HL-60 (cell line): ENCODE measurements around the gene NUTF2.

Experiments
- DNase-seq, 2 experiments: peaks; one replicate each; pipeline ENCODE4 v3.0.0-alpha.2; 2010 to 2020; ENCODE audit warnings: low read depth in 1 of 2, low spot score in 1 of 2
- H3K27ac ChIP-seq: fragments of 250-450 bp; sonication (Bioruptor Pico); replicated peaks from 2 replicates; pipeline ENCODE4 v1.5.1; 2020; ENCODE audit warnings: mild to moderate bottlenecking, moderate library complexity
- H3K27me3 ChIP-seq: fragments of 250-450 bp; sonication (Bioruptor Pico); 2 replicates; pipeline ENCODE4 v1.5.1; 2021; ENCODE audit warnings: mild to moderate bottlenecking, moderate library complexity; ENCODE audit not compliant: insufficient read depth, poor library complexity, severe bottlenecking
- H3K4me3 ChIP-seq: replicated peaks from 2 replicates; pipeline ENCODE4 v1.5.1; 2011; ENCODE audit warnings: mild to moderate bottlenecking, control low read depth, low read length; ENCODE audit not compliant: insufficient read depth
- CTCF ChIP-seq: IDR thresholded peaks from one replicate; pipeline ENCODE4 v1.5.1; 2011; ENCODE audit warnings: low read length, control low read depth, inconsistent platforms; ENCODE audit not compliant: insufficient read depth
- GABPA ChIP-seq: IDR thresholded peaks from 2 replicates; pipeline ENCODE4 v1.6.1; 2012; ENCODE audit warnings: low read depth
- POLR2AphosphoS5 ChIP-seq: IDR thresholded peaks from 2 replicates; pipeline ENCODE4 v1.6.1; 2012; ENCODE audit warnings: low read depth
- SPI1 ChIP-seq: IDR thresholded peaks from 2 replicates; pipeline ENCODE4 v1.6.1; 2012; ENCODE audit warnings: low read depth, mild to moderate bottlenecking, borderline replicate concordance
- TF ChIP-seq, protein P1 (sequence below): IDR thresholded peaks from 2 replicates; pipeline ENCODE4 v1.6.1; 2012; ENCODE audit warnings: low read depth; ENCODE audit not compliant: insufficient replicate concordance

The NUTF2 gene

DNA sequence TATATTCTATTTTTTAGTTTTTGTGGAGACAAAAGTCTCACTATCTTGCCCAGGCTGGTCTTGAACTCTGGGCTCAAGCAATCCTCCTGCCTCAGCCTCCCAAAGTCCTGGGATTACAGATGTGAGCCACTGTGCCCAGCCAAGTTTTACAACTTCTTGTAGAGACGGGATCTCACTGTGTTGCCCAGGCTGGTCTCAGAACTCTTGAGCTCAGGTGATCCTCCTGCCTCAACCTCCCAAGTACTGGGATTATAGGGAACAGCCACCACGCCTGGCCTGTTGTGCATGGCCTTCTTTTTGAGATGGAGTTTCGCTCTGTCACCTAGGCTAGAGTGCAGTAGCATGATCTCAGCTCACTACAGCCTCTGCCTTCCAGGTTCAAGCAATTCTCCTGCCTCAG, 6.9 kb downstream of the NUTF2 start:
- no peaks in the 10 kb centered on the region for H3K27me3 ChIP-seq
- H3K27ac ChIP-seq = no peak overlapping the region
- DNase-seq = no peak
- TF ChIP-seq, protein P1, sequence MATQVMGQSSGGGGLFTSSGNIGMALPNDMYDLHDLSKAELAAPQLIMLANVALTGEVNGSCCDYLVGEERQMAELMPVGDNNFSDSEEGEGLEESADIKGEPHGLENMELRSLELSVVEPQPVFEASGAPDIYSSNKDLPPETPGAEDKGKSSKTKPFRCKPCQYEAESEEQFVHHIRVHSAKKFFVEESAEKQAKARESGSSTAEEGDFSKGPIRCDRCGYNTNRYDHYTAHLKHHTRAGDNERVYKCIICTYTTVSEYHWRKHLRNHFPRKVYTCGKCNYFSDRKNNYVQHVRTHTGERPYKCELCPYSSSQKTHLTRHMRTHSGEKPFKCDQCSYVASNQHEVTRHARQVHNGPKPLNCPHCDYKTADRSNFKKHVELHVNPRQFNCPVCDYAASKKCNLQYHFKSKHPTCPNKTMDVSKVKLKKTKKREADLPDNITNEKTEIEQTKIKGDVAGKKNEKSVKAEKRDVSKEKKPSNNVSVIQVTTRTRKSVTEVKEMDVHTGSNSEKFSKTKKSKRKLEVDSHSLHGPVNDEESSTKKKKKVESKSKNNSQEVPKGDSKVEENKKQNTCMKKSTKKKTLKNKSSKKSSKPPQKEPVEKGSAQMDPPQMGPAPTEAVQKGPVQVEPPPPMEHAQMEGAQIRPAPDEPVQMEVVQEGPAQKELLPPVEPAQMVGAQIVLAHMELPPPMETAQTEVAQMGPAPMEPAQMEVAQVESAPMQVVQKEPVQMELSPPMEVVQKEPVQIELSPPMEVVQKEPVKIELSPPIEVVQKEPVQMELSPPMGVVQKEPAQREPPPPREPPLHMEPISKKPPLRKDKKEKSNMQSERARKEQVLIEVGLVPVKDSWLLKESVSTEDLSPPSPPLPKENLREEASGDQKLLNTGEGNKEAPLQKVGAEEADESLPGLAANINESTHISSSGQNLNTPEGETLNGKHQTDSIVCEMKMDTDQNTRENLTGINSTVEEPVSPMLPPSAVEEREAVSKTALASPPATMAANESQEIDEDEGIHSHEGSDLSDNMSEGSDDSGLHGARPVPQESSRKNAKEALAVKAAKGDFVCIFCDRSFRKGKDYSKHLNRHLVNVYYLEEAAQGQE = no peak
- TF ChIP-seq GABPA = no peak
- no peak for TF ChIP-seq POLR2AphosphoS5
- no peak for TF ChIP-seq CTCF
- no peak for TF ChIP-seq SPI1
- H3K4me3 ChIP-seq = no peak overlapping the region

GRCh38 chr16:67855789-67856188, 9.1 kb downstream of the NUTF2 start:
- DNase-seq = no peak
- no peak overlapping the region for H3K4me3 ChIP-seq
- no peaks in the 10 kb centered on the region for H3K27me3 ChIP-seq
- H3K27ac ChIP-seq = no peak overlapping the region
- no peak for TF ChIP-seq SPI1
- no peak for TF ChIP-seq CTCF
- TF ChIP-seq, protein P1 = no peak
- TF ChIP-seq POLR2AphosphoS5 = no peak
- TF ChIP-seq GABPA = no peak

- no peak for DNase-seq
- no peaks in the 10 kb centered on the region for H3K27me3 ChIP-seq
- H3K4me3 ChIP-seq = no peak overlapping the region
- TF ChIP-seq SPI1 = no peak
- no peak for TF ChIP-seq CTCF
- TF ChIP-seq GABPA = no peak
- no peak for TF ChIP-seq POLR2AphosphoS5
- TF ChIP-seq, protein P1 = no peak
- no peak overlapping the region; the same call in 1 of the 2 replicates for H3K27ac ChIP-seq
These were observed 10.3 kb downstream of the NUTF2 start for GRCh38 chr16:67856927-67857546.
